ENCODE data around the gene FLT4. TPM values are rescaled to one million over a fixed set of nuclear protein-coding genes. Genes with fewer than 3 reads are reported as not detected.
A peak's percentile ranks its signal among the peaks of the same experiment; 100 is the strongest.

Gene FLT4
- total and polyA plus RNA-seq, 2 of the 13 experiments (the other 11 are each of a cell fraction or from before 2014, with no cell fraction given): not detected

- H3K27ac ChIP-seq (ENCODE audit: extremely low read length, insufficient read depth, low read length): no peak overlapping the region
- peaks cover 3 to 32% of the 10 kb centered on the region in 2 experiments; a peak in 2 of 5 replicates for H3K27me3 ChIP-seq (ENCODE audit: control insufficient read depth in 1 of 2, insufficient read depth in 2 of 2, low read length in 2 of 2)
- in situ Hi-C loops (cut with HindIII; ENCODE audit: extremely low pct_ligation_motif_present, low pct_unique_long_range_greater_than_20kb): no loop called here
- H3K36me3 ChIP-seq (replicated peaks in 1 of 2; ENCODE audit: control insufficient read depth in 1 of 2, insufficient read depth in 2 of 2, low read length in 2 of 2): no peaks in the 10 kb centered on the region
- no peak overlapping the region for H2AFZ ChIP-seq (ENCODE audit: low read length)
- ChIA-PET POLR2A (no interaction called here), CTCF (ENCODE audit: low intra/inter-chr PET ratio, low total read pairs) (no interaction called here)
- WGBS (ENCODE audit: low lambda C conversion rate): 31% methylated on average over 5 of the region's 14 CpGs
- H3K9ac ChIP-seq (ENCODE audit: insufficient read depth, low read depth, low read length): no peak overlapping the region
- H3K79me2 ChIP-seq (ENCODE audit: insufficient read depth, low read length): no peaks in the 10 kb centered on the region
- FAIRE-seq: no peak
- H3K4me2 ChIP-seq (ENCODE audit: low read depth, low read length): no peak overlapping the region
- no TSS peak for BruUV-seq (replicated peaks)
- H4K20me1 ChIP-seq (ENCODE audit: insufficient read depth, low read length): no peaks in the 10 kb centered on the region
- no peaks in the 10 kb centered on the region for H3K9me3 ChIP-seq (ENCODE audit: low read length)
- TF ChIP-seq, protein P1, sequence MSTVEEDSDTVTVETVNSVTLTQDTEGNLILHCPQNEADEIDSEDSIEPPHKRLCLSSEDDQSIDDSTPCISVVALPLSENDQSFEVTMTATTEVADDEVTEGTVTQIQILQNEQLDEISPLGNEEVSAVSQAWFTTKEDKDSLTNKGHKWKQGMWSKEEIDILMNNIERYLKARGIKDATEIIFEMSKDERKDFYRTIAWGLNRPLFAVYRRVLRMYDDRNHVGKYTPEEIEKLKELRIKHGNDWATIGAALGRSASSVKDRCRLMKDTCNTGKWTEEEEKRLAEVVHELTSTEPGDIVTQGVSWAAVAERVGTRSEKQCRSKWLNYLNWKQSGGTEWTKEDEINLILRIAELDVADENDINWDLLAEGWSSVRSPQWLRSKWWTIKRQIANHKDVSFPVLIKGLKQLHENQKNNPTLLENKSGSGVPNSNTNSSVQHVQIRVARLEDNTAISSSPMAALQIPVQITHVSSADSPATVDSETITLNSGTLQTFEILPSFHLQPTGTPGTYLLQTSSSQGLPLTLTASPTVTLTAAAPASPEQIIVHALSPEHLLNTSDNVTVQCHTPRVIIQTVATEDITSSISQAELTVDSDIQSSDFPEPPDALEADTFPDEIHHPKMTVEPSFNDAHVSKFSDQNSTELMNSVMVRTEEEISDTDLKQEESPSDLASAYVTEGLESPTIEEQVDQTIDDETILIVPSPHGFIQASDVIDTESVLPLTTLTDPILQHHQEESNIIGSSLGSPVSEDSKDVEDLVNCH (CRISPR knock-in tag; IDR thresholded peaks at IDR 0.05): no peak
- TF ChIP-seq ZNF629 (CRISPR knock-in tag; conservative IDR thresholded peaks at IDR 0.05): peak; percentile 34; the same call in 1 of the 2 replicates
- H3K4me1 ChIP-seq (ENCODE audit: insufficient read depth, low read length): no peaks in the 10 kb centered on the region
- ATAC-seq: no peak
- intact Hi-C loops (cut with micrococcal nuclease; ENCODE audit: unreplicated experiment): no loop called here
- DNase-seq (ENCODE audit: low spot score): no peak
- H3K4me3 ChIP-seq (replicated peaks in 1 of 3; ENCODE audit: insufficient read depth in 1 of 3, low read depth in 2 of 3, low read length in 3 of 3): no peak overlapping the region
These were observed 15.9 kb downstream of the FLT4 start for GRCh38 chr5:180633283-180634177.

GRCh38 chr5:180632768-180633167 is 16.6 kb downstream of the FLT4 start:
- H3K27ac ChIP-seq (ENCODE audit: extremely low read length, insufficient read depth, low read length): no peak overlapping the region
- peaks cover 5 to 32% of the 10 kb centered on the region in 2 experiments; a peak in 3 of 5 replicates for H3K27me3 ChIP-seq (ENCODE audit: control insufficient read depth in 1 of 2, insufficient read depth in 2 of 2, low read length in 2 of 2)
- no peak for FAIRE-seq
- no peak for DNase-seq (ENCODE audit: low spot score)
- H3K9me3 ChIP-seq (ENCODE audit: low read length): no peaks in the 10 kb centered on the region
- POLR2A ChIA-PET: no interaction called here
- intact Hi-C loops (cut with micrococcal nuclease; ENCODE audit: unreplicated experiment) (no loop called here), in situ Hi-C loops (cut with HindIII; ENCODE audit: extremely low pct_ligation_motif_present, low pct_unique_long_range_greater_than_20kb) (no loop called here)
- ATAC-seq: no peak
- H3K79me2 ChIP-seq (ENCODE audit: insufficient read depth, low read length): no peaks in the 10 kb centered on the region
- no peaks in the 10 kb centered on the region for H3K4me1 ChIP-seq (ENCODE audit: insufficient read depth, low read length)
- no peaks in the 10 kb centered on the region for H4K20me1 ChIP-seq (ENCODE audit: insufficient read depth, low read length)
- H2AFZ ChIP-seq (ENCODE audit: low read length): no peak overlapping the region
- no peak overlapping the region for H3K4me2 ChIP-seq (ENCODE audit: low read depth, low read length)
- no peaks in the 10 kb centered on the region for H3K36me3 ChIP-seq (replicated peaks in 1 of 2; ENCODE audit: control insufficient read depth in 1 of 2, insufficient read depth in 2 of 2, low read length in 2 of 2)
- CTCF ChIA-PET (ENCODE audit: low intra/inter-chr PET ratio, low total read pairs): no interaction called here
- 100% methylated on average over 1 of the region's 10 CpGs for WGBS (ENCODE audit: low lambda C conversion rate)
- no TSS peak for BruUV-seq (replicated peaks)
- H3K9ac ChIP-seq (ENCODE audit: insufficient read depth, low read depth, low read length): no peak overlapping the region
- H3K4me3 ChIP-seq (replicated peaks in 1 of 3; ENCODE audit: insufficient read depth in 1 of 3, low read depth in 2 of 3, low read length in 3 of 3): no peak overlapping the region
- TF ChIP-seq, protein P2, sequence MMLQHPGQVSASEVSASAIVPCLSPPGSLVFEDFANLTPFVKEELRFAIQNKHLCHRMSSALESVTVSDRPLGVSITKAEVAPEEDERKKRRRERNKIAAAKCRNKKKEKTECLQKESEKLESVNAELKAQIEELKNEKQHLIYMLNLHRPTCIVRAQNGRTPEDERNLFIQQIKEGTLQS (CRISPR knock-in tag; IDR thresholded peaks at IDR 0.05): no peak
- TF ChIP-seq, protein P3, sequence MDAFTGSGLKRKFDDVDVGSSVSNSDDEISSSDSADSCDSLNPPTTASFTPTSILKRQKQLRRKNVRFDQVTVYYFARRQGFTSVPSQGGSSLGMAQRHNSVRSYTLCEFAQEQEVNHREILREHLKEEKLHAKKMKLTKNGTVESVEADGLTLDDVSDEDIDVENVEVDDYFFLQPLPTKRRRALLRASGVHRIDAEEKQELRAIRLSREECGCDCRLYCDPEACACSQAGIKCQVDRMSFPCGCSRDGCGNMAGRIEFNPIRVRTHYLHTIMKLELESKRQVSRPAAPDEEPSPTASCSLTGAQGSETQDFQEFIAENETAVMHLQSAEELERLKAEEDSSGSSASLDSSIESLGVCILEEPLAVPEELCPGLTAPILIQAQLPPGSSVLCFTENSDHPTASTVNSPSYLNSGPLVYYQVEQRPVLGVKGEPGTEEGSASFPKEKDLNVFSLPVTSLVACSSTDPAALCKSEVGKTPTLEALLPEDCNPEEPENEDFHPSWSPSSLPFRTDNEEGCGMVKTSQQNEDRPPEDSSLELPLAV (CRISPR knock-in tag; conservative IDR thresholded peaks at IDR 0.05; ENCODE audit: low read depth): no peak
- TF ChIP-seq KDM5B (CRISPR knock-in tag; IDR thresholded peaks at IDR 0.05; ENCODE audit: borderline replicate concordance) (no peak), SOX13 (IDR thresholded peaks at IDR 0.05) (no peak), SOX13 (CRISPR knock-in tag; conservative IDR thresholded peaks at IDR 0.05 in 1 of 2, IDR thresholded peaks at IDR 0.05 in 1 of 2) (no peak), MTA1 (CRISPR knock-in tag; IDR thresholded peaks at IDR 0.05; ENCODE audit: borderline replicate concordance) (no peak), KLF15 (CRISPR knock-in tag; IDR thresholded peaks at IDR 0.05; ENCODE audit: borderline replicate concordance) (no peak), GZF1 (CRISPR knock-in tag; IDR thresholded peaks at IDR 0.05) (no peak), GLI4 (CRISPR knock-in tag; IDR thresholded peaks at IDR 0.05; ENCODE audit: borderline replicate concordance) (no peak), ZNF251 (CRISPR knock-in tag; IDR thresholded peaks at IDR 0.05) (no peak)
